BJ (cell line): ENCODE measurements around the gene CRISPLD2. TPM values are rescaled to one million over a fixed set of nuclear protein-coding genes. Genes with fewer than 3 reads are reported as not detected.

ENCODE experiments used
- CTCF ChIA-PET: fragments of 350-600 bp; formaldehyde crosslinking; extraction: SDS; loops from one replicate; lab custom pipeline; 2021; ENCODE audit warnings: antibody characterized with exemption, inconsistent platforms; lab: Yijun Ruan, JAX
- POLR2A ChIA-PET: fragments of 300-600 bp; sonication (Branson Sonifier 250); formaldehyde crosslinking; extraction: SDS; loops from one replicate; lab custom pipeline; 2021; ENCODE audit warnings: antibody characterized with exemption; lab: Charles Lee
- DNase-seq: peaks from one replicate; pipeline ENCODE4 v3.0.0-alpha.2; 2011; ENCODE audit warnings: low read depth
- H3K27me3 ChIP-seq: 2 replicates; pipeline ENCODE4 v1.6.0; 2011; ENCODE audit warnings: low read length; ENCODE audit not compliant: control insufficient read depth, insufficient read depth
- H3K36me3 ChIP-seq: 2 replicates; pipeline ENCODE4 v1.5.1; 2011; ENCODE audit warnings: low read length; ENCODE audit not compliant: control insufficient read depth, insufficient read depth
- H3K4me3 ChIP-seq: 2 replicates; pipeline ENCODE4 v1.5.1; 2011; ENCODE audit warnings: low read depth, mild to moderate bottlenecking, control low read depth, low read length
- polyA plus RNA-seq: library from polyadenylated mRNA; depleted of rRNA; stranded (reverse); fragments of >200 nt; gene quantifications from 2 replicates; pipeline ENCODE4 v1.2.3, GENCODE V29; 2011
- TF ChIP-seq, protein P1 (sequence below): IDR thresholded peaks from 2 replicates; pipeline ENCODE4 v1.5.1; 2011; ENCODE audit warnings: low read depth, mild to moderate bottlenecking, control low read depth, inconsistent platforms, low read length, moderate library complexity; ENCODE audit not compliant: insufficient read depth

Gene CRISPLD2
- polyA plus RNA-seq, 1 experiment = 183 TPM

- no peak for DNase-seq
- TF ChIP-seq, protein P1, sequence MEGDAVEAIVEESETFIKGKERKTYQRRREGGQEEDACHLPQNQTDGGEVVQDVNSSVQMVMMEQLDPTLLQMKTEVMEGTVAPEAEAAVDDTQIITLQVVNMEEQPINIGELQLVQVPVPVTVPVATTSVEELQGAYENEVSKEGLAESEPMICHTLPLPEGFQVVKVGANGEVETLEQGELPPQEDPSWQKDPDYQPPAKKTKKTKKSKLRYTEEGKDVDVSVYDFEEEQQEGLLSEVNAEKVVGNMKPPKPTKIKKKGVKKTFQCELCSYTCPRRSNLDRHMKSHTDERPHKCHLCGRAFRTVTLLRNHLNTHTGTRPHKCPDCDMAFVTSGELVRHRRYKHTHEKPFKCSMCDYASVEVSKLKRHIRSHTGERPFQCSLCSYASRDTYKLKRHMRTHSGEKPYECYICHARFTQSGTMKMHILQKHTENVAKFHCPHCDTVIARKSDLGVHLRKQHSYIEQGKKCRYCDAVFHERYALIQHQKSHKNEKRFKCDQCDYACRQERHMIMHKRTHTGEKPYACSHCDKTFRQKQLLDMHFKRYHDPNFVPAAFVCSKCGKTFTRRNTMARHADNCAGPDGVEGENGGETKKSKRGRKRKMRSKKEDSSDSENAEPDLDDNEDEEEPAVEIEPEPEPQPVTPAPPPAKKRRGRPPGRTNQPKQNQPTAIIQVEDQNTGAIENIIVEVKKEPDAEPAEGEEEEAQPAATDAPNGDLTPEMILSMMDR = no peak
- Histone ChIP-seq H3K4me3 (no peak overlapping the region), H3K36me3 (no peaks in the 10 kb centered on the region), H3K27me3 (no peaks in the 10 kb centered on the region)
- CTCF ChIA-PET = interaction anchor here (0.7 to 8.1 kb wide), 8 partner anchors 17 to 327 kb away, joined by 3 to 122 read pairs (median 14); no protein-coding TSS in a partner anchor
- POLR2A ChIA-PET = interaction anchor here (0.6 kb wide), 1 partner anchor 43 kb away, joined by 9 read pairs; no protein-coding TSS in a partner anchor
Measured at GRCh38 chr16:84949772-84950436, 130.1 kb downstream of the CRISPLD2 start.

DNA sequence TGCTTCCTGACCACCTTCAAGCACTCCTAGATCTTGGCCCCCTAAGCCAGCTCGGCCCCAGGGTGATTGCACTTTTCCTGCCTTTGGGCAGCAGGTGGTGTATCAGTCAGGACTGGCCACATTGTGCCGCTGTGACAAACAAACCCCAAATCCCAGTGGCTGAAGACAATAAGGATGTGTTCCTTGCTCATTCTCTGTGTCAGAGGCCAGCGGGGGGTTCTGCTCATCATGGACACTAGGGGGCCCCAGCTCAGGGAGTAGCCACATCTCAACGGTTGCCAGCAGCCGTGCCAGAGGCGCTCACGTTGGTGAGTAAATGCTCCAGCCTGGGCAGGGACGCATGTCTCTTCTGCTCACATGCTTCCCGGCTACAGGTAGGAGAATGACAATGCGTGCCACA is 131.1 kb downstream of the CRISPLD2 start:
- Histone ChIP-seq H3K4me3 (no peak overlapping the region), H3K27me3 (no peaks in the 10 kb centered on the region), H3K36me3 (no peaks in the 10 kb centered on the region)
- TF ChIP-seq, protein P1 = 0 out of 2 replicates have a peak, but pooled peaks have one; percentile 13
- DNase-seq = no peak
- POLR2A ChIA-PET = no interaction called here
- CTCF ChIA-PET = interaction anchor here (1.2 to 8.1 kb wide), 9 partner anchors 8 to 204 kb away, joined by 3 to 122 read pairs (median 22); no protein-coding TSS in a partner anchor

DNA sequence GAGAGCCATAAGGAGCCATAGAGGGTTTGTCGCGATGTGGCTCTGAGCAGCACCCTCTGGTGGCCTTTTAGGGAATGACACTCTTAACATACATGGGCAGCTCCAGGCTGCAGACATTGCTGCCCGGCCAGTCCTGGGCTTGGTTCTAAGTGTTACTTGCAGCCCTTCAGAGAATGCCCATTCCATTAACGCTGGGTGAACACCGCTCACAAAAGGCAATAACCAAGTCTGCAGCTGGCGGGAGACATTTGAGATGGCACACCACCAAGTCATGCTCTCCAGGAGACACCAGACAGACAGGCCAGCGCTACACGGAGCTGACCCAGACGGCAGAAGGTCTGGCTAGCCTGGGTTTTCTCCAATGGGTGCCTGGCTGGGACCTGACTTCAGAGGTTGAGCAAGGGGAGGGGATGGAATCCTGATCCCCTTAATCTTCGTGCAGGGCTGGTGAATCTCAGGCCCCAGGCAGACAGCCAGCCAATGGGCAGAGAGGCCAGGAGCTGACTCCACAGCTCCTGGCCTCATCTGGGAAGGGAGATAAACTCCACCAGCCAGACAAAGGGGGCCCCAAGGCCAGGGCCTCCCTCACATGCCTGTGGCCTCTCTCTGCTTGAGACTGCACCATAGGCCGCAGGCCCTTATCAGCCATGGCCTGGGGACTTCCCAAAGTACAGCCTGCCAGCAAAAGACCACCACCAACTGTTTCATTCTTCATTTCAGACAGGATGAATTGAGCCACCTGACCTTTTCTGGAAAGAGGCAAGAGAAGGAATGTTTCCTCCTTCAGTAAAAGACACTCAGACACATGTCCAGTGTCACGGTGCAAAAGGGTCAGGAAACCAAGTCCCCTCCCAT is 132.8 kb downstream of the CRISPLD2 start:
- ChIA-PET CTCF (interaction anchor here (0.6 to 8.1 kb wide), 34 partner anchors 10 to 280 kb away, joined by 3 to 122 read pairs (median 4); partner anchors contain the start of gene CRISPLD2), POLR2A (interaction anchor here (0.5 kb wide), 1 partner anchor 144 kb away, joined by 6 read pairs; no protein-coding TSS in a partner anchor)
- Histone ChIP-seq H3K27me3 (peaks cover 2% of the 10 kb centered on the region; the same call in 1 of the 2 replicates), H3K36me3 (no peaks in the 10 kb centered on the region), H3K4me3 (no peak overlapping the region)
- DNase-seq = no peak
- TF ChIP-seq, protein P1 = peak; percentile 87

- POLR2A ChIA-PET = no interaction called here
- TF ChIP-seq, protein P1 = no peak
- CTCF ChIA-PET = interaction anchor here (1.0 to 8.1 kb wide), 25 partner anchors 9 to 228 kb away, joined by 3 to 122 read pairs (median 5); no protein-coding TSS in a partner anchor
- Histone ChIP-seq H3K36me3 (no peaks in the 10 kb centered on the region), H3K4me3 (no peak overlapping the region), H3K27me3 (peaks cover 2% of the 10 kb centered on the region; the same call in 1 of the 2 replicates)
- no peak for DNase-seq
Measured at GRCh38 chr16:84953190-84953746, 133.5 kb downstream of the CRISPLD2 start.
